ENCODE measurements around the gene CPN2.

CPN2 gene

GRCh38 chr3:194333981-194334320 lies 17.2 kb downstream of the CPN2 start (continued):
- TF ChIP-seq SNAI2 (CRISPR knock-in tag; IDR thresholded peaks at IDR 0.05) (no peak), TOX (CRISPR knock-in tag; IDR thresholded peaks at IDR 0.05; ENCODE audit: borderline replicate concordance) (no peak)

- TF ChIP-seq ESRRG (CRISPR knock-in tag; IDR thresholded peaks at IDR 0.05) (no peak), TCF4 (CRISPR knock-in tag; IDR thresholded peaks at IDR 0.05; ENCODE audit: borderline replicate concordance) (peak; percentile 38; the same call in 1 of the 2 replicates)
- ATAC-seq: peak; percentile 97
These were observed 17.7 kb downstream of the CPN2 start for GRCh38 chr3:194333212-194333980.

DNA sequence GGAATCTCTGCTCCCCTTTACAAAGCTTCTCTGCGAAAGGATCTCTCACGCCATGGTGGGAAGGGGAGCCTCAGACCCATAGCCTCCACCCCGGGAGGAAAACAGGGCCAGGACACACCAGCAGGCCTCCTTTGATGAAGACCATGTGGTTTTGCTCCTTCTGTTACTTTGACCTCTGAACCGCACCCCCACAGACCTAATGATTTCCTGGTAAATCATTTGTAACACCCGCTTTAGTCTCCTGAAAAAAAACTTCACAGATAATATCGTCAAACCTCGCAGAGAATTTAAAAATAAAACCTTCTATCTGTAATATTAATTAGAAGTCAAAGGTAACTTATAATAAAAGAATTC lies 18.3 kb downstream of the CPN2 start:
- no peak for ATAC-seq
- TF ChIP-seq TOX (CRISPR knock-in tag; IDR thresholded peaks at IDR 0.05; ENCODE audit: borderline replicate concordance): no peak
- TF ChIP-seq TSHZ2 (CRISPR knock-in tag; IDR thresholded peaks at IDR 0.05): no peak

GRCh38 chr3:194330579-194330978 lies 20.5 kb downstream of the CPN2 start:
- TF ChIP-seq GLIS3 (CRISPR knock-in tag; IDR thresholded peaks at IDR 0.05) (no peak), ESRRG (CRISPR knock-in tag; IDR thresholded peaks at IDR 0.05) (no peak), ZC3H10 (CRISPR knock-in tag; IDR thresholded peaks at IDR 0.05) (no peak), SNAI2 (CRISPR knock-in tag; IDR thresholded peaks at IDR 0.05) (no peak), TOX (CRISPR knock-in tag; IDR thresholded peaks at IDR 0.05; ENCODE audit: borderline replicate concordance) (no peak), PPARA (CRISPR knock-in tag; IDR thresholded peaks at IDR 0.05; ENCODE audit: borderline replicate concordance) (no peak), ZNF565 (CRISPR knock-in tag; conservative IDR thresholded peaks at IDR 0.05; ENCODE audit: low read depth) (no peak), TCF4 (CRISPR knock-in tag; IDR thresholded peaks at IDR 0.05; ENCODE audit: borderline replicate concordance) (no peak), ARNTL (CRISPR knock-in tag; IDR thresholded peaks at IDR 0.05; ENCODE audit: borderline replicate concordance, low read depth) (no peak)
- TF ChIP-seq, protein P1, sequence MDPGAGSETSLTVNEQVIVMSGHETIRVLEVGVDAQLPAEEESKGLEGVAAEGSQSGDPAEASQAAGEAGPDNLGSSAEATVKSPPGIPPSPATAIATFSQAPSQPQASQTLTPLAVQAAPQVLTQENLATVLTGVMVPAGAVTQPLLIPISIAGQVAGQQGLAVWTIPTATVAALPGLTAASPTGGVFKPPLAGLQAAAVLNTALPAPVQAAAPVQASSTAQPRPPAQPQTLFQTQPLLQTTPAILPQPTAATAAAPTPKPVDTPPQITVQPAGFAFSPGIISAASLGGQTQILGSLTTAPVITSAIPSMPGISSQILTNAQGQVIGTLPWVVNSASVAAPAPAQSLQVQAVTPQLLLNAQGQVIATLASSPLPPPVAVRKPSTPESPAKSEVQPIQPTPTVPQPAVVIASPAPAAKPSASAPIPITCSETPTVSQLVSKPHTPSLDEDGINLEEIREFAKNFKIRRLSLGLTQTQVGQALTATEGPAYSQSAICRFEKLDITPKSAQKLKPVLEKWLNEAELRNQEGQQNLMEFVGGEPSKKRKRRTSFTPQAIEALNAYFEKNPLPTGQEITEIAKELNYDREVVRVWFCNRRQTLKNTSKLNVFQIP (CRISPR knock-in tag; IDR thresholded peaks at IDR 0.05; ENCODE audit: borderline replicate concordance, low read depth): no peak
- TF ChIP-seq, protein P2, sequence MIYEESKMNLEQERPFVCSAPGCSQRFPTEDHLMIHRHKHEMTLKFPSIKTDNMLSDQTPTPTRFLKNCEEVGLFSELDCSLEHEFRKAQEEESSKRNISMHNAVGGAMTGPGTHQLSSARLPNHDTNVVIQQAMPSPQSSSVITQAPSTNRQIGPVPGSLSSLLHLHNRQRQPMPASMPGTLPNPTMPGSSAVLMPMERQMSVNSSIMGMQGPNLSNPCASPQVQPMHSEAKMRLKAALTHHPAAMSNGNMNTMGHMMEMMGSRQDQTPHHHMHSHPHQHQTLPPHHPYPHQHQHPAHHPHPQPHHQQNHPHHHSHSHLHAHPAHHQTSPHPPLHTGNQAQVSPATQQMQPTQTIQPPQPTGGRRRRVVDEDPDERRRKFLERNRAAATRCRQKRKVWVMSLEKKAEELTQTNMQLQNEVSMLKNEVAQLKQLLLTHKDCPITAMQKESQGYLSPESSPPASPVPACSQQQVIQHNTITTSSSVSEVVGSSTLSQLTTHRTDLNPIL (CRISPR knock-in tag; IDR thresholded peaks at IDR 0.05; ENCODE audit: low read depth): no peak
- peak; percentile 19; the same call in 1 of the 3 replicates for ATAC-seq

DNA sequence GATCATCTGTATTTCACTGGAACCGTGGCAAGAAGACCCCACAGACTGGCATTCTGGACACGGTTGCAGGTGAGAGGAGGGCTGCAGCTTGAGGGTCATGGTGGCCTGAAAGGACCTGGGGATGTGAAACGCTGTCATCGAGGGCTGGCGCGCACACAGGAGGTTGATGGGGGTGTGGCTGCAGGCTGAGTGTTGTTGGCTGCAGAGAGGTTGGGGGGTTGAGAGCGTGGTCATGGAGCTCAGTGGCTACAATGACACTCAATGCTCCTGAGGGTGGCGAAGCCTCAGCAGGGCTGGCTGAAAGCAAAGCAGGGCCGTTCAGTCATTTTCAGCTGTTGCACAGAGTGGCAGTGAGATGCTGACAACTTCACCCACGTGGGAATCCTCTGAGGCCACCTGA lies 21.0 kb downstream of the CPN2 start:
- no peak for ATAC-seq
- TF ChIP-seq, protein P3, sequence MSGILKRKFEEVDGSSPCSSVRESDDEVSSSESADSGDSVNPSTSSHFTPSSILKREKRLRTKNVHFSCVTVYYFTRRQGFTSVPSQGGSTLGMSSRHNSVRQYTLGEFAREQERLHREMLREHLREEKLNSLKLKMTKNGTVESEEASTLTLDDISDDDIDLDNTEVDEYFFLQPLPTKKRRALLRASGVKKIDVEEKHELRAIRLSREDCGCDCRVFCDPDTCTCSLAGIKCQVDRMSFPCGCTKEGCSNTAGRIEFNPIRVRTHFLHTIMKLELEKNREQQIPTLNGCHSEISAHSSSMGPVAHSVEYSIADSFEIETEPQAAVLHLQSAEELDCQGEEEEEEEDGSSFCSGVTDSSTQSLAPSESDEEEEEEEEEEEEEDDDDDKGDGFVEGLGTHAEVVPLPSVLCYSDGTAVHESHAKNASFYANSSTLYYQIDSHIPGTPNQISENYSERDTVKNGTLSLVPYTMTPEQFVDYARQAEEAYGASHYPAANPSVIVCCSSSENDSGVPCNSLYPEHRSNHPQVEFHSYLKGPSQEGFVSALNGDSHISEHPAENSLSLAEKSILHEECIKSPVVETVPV (CRISPR knock-in tag; IDR thresholded peaks at IDR 0.05): no peak
- TF ChIP-seq SNAI2 (CRISPR knock-in tag; IDR thresholded peaks at IDR 0.05) (no peak), ZNF8 (CRISPR knock-in tag; IDR thresholded peaks at IDR 0.05) (no peak), TCF4 (CRISPR knock-in tag; IDR thresholded peaks at IDR 0.05; ENCODE audit: borderline replicate concordance) (no peak), BACH2 (CRISPR knock-in tag; IDR thresholded peaks at IDR 0.05; ENCODE audit: borderline replicate concordance) (no peak), CSDC2 (CRISPR knock-in tag; IDR thresholded peaks at IDR 0.05) (no peak), ARNTL (CRISPR knock-in tag; IDR thresholded peaks at IDR 0.05; ENCODE audit: borderline replicate concordance, low read depth) (no peak), TSHZ2 (CRISPR knock-in tag; IDR thresholded peaks at IDR 0.05) (no peak), RARB (CRISPR knock-in tag; IDR thresholded peaks at IDR 0.05) (no peak), TOX (CRISPR knock-in tag; IDR thresholded peaks at IDR 0.05; ENCODE audit: borderline replicate concordance) (no peak), ZNF70 (CRISPR knock-in tag; IDR thresholded peaks at IDR 0.05) (no peak), GLIS3 (CRISPR knock-in tag; IDR thresholded peaks at IDR 0.05) (no peak), PPARA (CRISPR knock-in tag; IDR thresholded peaks at IDR 0.05; ENCODE audit: borderline replicate concordance) (no peak)
- TF ChIP-seq, protein P4, sequence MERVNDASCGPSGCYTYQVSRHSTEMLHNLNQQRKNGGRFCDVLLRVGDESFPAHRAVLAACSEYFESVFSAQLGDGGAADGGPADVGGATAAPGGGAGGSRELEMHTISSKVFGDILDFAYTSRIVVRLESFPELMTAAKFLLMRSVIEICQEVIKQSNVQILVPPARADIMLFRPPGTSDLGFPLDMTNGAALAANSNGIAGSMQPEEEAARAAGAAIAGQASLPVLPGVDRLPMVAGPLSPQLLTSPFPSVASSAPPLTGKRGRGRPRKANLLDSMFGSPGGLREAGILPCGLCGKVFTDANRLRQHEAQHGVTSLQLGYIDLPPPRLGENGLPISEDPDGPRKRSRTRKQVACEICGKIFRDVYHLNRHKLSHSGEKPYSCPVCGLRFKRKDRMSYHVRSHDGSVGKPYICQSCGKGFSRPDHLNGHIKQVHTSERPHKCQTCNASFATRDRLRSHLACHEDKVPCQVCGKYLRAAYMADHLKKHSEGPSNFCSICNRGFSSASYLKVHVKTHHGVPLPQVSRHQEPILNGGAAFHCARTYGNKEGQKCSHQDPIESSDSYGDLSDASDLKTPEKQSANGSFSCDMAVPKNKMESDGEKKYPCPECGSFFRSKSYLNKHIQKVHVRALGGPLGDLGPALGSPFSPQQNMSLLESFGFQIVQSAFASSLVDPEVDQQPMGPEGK (CRISPR knock-in tag; IDR thresholded peaks at IDR 0.05; ENCODE audit: borderline replicate concordance): no peak
